GM19463 (cell line): ENCODE results near the gene MAPK1.
A peak's percentile ranks its signal among the peaks of the same experiment; 100 is the strongest.
"Not testable (repeated sequence)": the region's sequence is repeated elsewhere in the genome, so short reads cannot be mapped to it uniquely, and the experiment has no call there.

ENCODE experiments used
- ATAC-seq: cut with Tn5 transposase; IDR thresholded peaks from one replicate; pipeline ENCODE4 v1.9.1; 2021; ENCODE audit warnings: mild to moderate bottlenecking, moderate library complexity; ENCODE audit not compliant: unreplicated experiment

The MAPK1 gene

DNA sequence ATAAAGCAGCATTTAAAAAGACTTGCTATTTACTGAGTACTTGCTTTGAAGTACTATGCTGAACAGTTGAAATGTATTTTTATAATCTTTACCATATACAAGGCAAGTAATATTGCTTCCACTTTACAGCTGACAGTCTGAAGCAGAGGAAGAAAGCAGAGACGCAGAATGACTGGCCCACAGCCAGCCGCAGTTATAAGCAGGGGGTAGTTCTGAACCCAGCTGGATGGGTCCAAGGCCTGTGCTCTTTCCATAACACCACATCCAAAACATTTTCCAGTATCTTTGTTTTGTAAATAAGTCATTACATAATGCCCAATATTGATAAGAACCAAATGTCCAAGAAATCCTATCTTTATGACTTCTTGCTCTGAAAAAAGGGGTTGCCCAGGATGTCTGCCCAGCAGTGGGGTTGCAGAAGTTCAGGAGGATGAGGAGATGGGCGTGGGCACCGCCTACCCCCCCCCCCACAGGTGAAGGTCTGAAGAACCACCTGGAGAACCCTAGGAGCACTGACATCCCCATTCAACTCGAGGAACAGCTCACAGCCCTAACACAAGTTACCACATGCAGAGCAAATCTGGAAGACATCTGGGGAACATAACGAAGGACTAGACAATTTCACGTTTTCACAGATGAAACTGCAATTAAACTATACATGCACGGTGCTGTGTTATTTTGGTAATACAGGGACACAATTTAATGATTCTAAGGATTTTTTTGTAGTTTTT is 107.6 kb downstream of the MAPK1 start:
- ATAC-seq = no peak

GRCh38 chr22:21759093-21759492 is 108.4 kb downstream of the MAPK1 start:
- no peak for ATAC-seq

DNA sequence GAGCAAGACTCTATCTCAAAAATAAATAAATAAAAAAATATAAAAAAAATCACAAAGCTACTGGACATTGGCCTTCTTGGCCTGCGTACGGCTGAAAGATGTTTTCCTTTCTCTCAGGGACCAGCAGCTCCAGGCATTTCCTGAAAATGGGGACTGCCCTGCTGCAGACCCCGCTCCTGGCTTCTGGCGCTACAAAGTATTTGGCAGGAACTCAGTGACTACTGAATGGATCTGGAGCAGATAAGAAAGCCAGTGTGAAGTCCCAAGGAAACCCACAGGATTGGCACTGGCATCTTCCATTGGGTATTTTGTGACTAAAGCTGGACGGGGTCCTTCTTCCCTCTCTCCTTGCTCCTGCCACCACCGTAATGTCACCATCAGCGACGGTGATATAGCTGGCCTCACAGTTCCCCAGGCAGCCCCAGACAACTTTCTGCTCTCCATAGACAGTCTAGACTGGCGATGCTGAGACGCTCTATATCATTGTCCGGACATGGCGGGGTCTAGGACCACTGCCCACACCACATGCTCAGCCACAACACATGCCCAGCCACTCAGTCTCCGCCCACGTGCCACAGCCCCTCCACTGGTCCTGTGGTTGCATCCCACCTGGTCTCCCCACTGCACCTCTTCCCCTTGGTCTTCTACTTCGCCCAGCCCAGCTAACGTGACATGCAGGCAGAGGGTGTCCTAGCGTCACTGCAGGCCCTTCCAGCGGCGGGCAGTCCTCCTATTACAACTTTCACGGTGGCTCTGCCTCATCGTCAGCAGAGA is 109.2 kb downstream of the MAPK1 start:
- no peak for ATAC-seq

DNA sequence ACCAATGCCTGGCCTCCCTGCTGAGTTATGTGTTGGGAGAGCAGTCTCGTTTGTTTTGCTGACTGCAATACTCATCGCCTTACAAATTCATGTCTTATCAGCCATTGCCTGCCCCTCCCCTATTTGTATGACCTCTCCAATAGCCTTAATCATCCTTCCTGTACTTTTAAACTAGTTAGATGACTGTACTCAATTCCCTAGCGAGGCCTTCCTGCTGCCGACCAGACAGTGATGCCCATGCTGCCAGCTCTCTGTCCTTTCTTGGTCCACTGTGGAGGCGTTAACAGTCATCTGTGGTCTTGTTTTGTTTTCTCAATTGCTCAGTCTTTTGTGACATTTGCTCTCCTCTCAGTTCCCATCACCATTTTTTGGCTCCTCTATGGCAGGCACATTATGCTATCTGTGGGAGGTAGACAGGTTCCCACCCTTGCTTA is 111.6 kb downstream of the MAPK1 start:
- ATAC-seq = no peak

DNA sequence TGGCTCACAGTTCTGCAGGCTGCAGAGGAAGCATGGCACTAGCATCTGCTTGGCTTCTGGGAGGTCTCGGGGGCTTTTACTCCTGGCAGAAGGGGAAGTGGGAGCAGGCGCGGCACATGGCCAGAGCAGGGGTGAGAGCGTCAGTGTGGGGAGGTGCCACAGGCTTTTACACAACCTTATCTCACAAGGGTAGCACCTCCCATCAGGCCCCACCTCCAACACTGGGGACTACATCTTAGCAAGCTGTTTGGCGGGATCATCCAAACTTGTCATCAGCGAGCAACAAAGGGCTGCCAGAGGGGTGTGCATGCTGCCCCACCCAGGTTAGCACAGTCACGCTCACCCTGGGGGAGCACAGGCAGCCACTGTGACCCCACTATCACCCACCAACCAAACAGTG is 112.9 kb downstream of the MAPK1 start:
- ATAC-seq = no peak

DNA sequence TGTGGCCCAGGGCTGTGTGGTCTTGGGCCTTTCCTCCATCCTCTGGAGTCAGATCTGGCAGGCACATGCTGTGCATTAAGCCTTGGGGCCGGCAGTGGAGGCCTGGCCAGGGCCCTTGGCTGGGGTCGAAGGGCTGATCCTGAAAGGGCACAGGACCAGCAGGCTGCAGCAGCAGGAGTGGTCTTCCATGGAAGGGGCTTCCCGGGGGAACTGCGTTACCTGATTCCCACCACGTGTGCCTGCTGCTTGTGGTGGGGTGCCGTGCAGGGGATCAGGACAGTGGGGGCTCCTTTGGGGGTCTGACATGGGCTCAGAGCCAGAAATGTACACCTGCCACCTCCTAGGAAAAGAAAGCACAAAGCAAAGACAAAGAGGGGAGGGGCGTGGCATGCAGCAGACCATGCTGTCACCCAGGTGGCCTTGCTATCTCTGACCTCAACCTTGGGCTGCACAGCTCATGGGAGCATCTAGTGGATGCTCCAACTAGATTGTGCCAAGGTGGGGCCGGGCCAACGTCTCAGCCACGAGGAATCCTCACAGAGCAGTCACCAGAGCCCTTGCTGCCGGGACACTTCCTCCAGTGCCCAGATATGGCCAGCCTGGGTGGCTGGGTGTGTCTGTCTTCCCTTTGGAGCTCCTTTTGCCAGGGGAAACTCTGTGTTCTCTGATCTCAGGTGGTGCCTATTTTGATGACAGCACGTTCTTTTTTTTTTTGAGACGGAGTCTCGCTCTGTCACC is 113.9 kb downstream of the MAPK1 start:
- ATAC-seq = no peak

DNA sequence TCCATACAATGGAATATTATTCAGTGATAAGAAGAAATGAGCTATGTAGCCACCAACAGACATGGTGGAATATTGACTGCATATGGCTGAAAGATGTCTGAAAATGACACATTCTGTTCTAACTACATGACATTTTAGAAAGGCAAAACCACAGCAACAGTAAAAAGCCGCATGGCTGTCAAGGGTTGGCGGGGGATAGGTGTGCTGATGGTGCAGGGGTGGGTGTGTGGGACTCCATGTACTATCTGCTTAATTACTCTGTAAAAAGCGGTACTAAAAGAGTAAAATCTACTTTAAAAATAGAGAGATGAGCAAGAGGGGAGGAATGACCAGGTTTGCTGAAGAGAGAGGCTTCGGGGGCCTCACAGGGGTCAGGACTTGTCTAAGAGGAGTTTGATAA is 115.2 kb downstream of the MAPK1 start:
- ATAC-seq = no peak

GRCh38 chr22:21745948-21746347 is 121.5 kb downstream of the MAPK1 start:
- no peak for ATAC-seq

- not testable (repeated sequence) for ATAC-seq
Observed at GRCh38 chr22:21744917-21745316, 122.5 kb downstream of the MAPK1 start.

DNA sequence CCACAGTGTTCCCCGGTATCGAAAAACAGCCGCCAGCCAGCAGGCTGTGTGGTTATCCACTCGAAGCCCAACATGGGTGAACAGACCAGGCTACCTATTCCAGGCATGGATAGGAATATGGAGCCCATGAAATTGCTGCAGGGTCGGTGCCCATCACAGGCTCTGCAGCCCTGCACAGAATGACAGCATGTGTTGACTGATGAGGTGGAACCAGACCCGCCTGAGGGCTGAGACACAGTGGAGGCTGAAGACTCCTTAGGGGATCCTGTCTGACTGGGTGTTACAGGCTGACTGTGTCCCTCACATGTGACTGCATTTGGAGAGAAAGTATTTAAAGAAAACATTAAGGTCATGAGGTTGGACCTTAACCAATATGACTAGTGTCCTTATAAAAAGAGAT is 125.7 kb downstream of the MAPK1 start:
- no peak for ATAC-seq

DNA sequence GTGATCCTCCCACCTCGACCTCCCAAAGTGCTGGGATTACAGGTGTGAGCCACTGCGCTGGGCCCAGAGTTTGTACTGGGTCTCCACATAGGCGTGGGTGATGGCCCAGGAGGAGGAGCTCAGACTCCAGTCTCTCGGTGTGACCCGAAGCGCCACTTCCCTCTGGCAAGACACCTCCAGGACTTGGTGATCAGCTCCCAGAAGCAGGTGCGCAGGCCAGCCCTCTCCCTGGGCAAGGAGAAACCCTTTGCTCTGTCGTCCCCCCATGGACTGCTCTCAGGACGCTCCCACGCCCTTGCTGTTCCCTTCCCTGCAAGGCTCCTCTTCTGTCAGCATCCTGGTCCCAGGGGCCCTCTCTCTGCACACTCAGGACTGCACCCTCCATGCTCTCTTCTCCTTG is 126.4 kb downstream of the MAPK1 start:
- ATAC-seq = no peak

- no peak for ATAC-seq
Observed at GRCh38 chr22:21739828-21740377, 127.5 kb downstream of the MAPK1 start.

DNA sequence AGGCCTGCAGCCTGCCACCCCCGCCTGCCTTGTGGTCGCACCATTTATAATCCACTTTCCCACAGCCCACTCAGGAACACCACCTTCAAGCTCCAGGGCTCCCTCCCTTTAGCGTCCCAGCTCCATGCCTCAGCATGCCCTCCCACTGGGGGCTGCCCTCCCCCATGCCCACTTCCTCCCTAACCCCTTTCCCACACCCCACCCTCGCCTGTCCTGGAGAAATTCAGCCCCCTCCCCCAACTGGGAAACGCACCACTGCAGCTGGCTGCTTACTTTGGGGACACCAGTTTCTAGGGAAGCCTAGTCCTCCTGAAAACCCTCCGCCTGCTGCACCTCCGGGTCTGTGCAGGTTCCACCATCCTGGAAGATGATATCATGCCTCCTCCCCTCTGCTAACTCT is 128.5 kb downstream of the MAPK1 start:
- ATAC-seq = no peak

DNA sequence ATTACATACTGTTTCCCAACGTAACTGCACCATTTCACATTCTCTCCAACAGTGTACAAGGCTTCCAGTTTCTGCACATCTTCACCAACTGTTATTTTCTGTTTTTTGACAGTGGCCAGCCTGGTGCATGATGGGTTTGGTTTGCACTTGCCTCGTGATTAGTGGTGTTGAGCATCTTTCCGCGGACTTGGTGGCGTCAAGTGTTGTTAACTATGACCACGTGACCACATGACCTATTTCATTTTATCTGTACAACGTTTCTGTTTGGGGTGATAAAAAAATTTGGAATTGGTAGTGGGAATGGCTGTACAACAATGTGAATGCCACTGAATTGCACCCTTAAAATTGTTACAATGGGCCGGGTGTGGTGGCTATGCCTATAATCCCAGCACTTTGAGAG is 129.4 kb downstream of the MAPK1 start:
- ATAC-seq = no peak

DNA sequence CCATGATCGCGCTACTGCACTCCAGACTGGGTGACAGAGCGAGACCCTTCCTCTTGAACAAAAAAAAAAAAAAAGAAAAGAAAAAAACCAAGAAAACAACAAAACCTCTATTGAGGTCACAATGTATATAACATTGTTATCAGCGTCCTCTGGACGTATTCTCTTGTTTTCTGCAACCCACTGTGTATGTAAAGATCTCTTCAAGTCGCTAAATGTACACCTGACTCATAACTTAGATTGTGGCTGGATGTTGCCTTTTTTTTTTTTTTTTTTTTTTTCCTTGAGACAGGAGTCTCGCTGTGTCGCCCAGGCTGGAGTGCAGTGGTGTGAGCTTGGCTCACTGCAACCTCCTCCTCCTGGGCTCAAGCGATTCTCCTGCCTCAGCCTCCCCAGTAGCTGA is 130.5 kb downstream of the MAPK1 start:
- no peak for ATAC-seq

DNA sequence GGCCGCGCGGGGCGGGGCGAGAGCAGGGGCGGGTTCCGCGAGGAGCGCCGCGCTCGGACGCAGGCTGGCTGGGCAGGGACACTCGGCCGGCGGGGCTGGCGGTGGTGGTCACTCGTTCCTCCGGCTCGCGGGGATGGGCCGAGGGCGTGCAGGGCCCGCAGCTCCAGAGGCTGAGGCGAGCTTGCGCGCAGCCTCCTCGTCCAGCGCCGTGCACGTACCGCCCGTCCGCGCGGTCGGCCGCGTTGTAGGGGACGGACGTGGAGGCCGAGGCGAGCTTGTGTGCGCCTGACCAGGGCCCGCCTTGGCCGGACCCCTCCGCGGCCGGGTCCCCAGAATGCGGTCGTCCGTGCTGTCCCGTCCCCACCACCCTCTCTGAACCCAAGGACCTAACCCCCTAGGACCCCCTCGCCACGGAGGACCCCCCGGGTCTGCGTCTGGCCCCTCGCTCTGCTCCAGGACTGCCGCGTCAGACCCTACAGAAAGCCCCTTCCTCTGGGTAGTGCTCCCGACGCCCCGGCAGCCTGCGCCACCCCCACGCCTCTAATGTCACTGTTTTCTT is 131.3 kb downstream of the MAPK1 start:
- no peak for ATAC-seq

DNA sequence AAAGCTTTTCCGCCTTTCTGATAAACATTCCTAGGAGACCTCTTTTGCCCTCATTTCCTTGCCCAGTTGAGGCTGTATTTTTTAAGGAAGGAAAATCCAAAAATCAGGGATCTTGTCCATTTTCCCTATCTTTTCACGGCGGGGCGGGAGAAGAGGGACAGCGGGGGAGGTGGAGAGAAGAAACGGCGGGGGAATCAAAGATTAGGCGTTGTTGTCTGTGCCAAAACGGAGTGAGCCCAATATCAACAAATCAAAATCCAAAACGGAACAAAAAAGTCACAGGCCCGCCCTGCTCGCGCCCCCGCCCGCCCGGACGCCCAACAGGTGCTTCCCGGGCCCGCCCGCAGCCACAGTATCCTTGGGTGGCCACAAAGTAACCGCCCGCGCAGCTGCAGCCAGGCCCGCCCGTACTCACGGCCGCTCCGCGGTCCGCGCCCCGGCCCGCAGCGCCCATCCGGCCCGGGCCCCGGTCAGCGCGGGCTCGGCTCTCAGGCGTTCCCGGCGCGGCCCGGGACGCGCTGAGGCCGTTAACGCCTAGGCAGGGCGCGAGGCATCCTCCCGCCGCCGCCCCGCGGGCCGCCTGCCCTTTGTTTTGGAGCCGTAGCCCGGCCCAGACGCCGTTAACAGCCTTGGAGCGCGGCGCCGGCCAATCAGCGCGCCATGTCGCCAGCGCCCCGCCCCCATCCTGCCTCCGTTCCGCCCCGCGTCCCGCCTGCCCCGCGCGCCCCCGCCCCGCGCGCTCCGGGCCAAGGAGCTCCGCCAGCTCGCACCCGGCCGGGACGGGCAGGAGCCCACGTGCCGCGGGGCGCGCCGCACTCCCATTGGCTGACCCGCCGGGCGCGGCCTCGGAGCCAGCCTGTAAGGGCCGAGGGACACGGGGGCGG is 132.0 kb downstream of the MAPK1 start, which contains the start of gene YPEL1:
Gene YPEL1 (minus strand): TSS at position 595 of the 884 bp plus-strand sequence. CDS start 25,050 bp downstream, outside the sequence.
- peak; percentile 76 for ATAC-seq

GRCh38 chr22:21734540-21735199 is 132.8 kb downstream of the MAPK1 start:
- ATAC-seq = no peak

DNA sequence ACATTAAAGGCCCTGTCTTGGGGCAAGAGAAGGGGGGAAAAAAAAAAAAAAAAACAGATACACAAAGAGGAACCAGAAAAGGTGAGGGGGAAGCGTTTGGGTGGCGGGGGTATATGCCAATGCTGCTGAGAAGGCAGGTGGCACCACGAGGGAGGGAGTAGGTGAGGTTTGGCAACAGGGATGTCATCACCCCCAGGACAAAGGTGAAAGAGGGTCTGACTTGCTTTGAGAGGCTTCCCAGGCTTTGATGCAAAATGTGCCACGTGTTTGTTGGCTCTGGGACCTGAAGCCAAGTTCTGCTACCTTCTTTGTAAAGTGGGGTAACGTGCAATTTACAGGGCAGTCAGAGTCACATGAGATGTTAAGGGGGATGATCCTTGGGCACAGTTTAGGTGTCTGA is 135.9 kb downstream of the MAPK1 start:
- ATAC-seq = no peak
